ENCODE results near the gene SOS1.

SOS1 gene

DNA sequence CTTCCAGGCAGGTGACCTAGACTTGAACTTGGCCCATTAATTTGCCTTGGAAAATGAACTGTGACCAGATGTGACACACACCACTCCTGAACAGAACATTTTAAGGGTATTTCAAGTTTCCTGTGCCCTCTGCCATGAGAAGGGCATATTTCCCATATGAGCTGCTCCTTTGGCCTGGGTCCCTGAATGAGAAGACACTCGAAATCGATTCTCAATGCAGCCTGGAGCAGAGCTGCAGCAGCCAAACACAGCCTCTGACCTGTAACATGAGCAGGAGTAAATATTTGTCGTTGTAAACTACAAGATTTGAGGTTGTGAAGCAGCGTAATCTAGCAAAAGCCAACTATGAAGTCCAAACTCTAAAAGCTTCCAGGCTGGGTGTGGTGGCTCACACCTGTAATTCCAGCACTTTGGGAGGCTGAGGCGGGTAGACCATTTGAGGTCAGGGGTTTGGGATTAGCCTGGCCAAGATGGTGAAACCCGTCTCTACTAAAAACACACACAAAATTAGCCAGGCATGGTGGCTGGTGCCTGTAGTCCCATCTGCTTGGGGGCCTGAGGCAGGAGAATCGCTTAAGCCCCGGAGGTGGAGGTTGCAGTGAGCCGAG is 30.1 kb upstream of the SOS1 start:
- TF ChIP-seq SIN3A (IDR thresholded peaks at IDR 0.05; ENCODE audit: borderline replicate concordance, insufficient read depth, low read length) (no peak), FOXP2 (optimal IDR thresholded peaks at IDR 0.05; ENCODE audit: borderline replicate concordance, extremely low read depth, extremely low read length, insufficient read depth) (no peak), TAF1 (IDR thresholded peaks at IDR 0.05; ENCODE audit: borderline replicate concordance, insufficient read depth, low read length) (no peak), POLR2AphosphoS5 (IDR thresholded peaks at IDR 0.05; ENCODE audit: low read depth, low read length) (no peak)
- TF ChIP-seq, protein P1, sequence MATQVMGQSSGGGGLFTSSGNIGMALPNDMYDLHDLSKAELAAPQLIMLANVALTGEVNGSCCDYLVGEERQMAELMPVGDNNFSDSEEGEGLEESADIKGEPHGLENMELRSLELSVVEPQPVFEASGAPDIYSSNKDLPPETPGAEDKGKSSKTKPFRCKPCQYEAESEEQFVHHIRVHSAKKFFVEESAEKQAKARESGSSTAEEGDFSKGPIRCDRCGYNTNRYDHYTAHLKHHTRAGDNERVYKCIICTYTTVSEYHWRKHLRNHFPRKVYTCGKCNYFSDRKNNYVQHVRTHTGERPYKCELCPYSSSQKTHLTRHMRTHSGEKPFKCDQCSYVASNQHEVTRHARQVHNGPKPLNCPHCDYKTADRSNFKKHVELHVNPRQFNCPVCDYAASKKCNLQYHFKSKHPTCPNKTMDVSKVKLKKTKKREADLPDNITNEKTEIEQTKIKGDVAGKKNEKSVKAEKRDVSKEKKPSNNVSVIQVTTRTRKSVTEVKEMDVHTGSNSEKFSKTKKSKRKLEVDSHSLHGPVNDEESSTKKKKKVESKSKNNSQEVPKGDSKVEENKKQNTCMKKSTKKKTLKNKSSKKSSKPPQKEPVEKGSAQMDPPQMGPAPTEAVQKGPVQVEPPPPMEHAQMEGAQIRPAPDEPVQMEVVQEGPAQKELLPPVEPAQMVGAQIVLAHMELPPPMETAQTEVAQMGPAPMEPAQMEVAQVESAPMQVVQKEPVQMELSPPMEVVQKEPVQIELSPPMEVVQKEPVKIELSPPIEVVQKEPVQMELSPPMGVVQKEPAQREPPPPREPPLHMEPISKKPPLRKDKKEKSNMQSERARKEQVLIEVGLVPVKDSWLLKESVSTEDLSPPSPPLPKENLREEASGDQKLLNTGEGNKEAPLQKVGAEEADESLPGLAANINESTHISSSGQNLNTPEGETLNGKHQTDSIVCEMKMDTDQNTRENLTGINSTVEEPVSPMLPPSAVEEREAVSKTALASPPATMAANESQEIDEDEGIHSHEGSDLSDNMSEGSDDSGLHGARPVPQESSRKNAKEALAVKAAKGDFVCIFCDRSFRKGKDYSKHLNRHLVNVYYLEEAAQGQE (IDR thresholded peaks at IDR 0.05; ENCODE audit: insufficient read depth in 1 of 2, low read depth in 2 of 2, low read length in 2 of 2), result no peak

- TF ChIP-seq, protein P1 (IDR thresholded peaks at IDR 0.05; ENCODE audit: insufficient read depth in 1 of 2, low read depth in 2 of 2, low read length in 2 of 2), result no peak
- TF ChIP-seq POLR2AphosphoS5 (IDR thresholded peaks at IDR 0.05; ENCODE audit: low read depth, low read length), result no peak
- no peak for TF ChIP-seq FOXP2 (optimal IDR thresholded peaks at IDR 0.05; ENCODE audit: borderline replicate concordance, extremely low read depth, extremely low read length, insufficient read depth)
- TF ChIP-seq TAF1 (IDR thresholded peaks at IDR 0.05; ENCODE audit: borderline replicate concordance, insufficient read depth, low read length), result no peak
- no peak for TF ChIP-seq SIN3A (IDR thresholded peaks at IDR 0.05; ENCODE audit: borderline replicate concordance, insufficient read depth, low read length)
Measured at GRCh38 chr2:39150102-39150562, 29.3 kb upstream of the SOS1 start.

DNA sequence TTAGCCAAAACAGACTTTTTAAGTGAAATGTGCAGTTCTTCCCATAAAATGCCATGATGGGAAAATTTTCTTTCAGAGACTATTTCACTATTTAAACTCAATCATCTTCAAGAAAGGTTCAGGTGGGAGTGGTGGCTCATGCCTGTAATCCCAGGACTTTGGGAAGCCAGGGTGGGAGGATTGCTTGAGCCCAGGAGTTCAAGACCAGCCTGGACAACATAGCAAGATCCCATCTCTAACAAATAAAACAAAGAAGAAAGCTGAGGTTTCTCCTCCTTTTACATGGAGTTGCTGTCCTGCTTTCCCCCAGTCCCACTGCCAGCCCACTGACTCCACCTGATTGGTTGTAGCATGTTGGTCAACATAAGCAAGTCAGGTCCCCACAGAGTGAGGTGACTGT is 25.8 kb upstream of the SOS1 start:
- no peak for TF ChIP-seq FOXP2 (optimal IDR thresholded peaks at IDR 0.05; ENCODE audit: borderline replicate concordance, extremely low read depth, extremely low read length, insufficient read depth)
- TF ChIP-seq TAF1 (IDR thresholded peaks at IDR 0.05; ENCODE audit: borderline replicate concordance, insufficient read depth, low read length), result no peak
- no peak for TF ChIP-seq SIN3A (IDR thresholded peaks at IDR 0.05; ENCODE audit: borderline replicate concordance, insufficient read depth, low read length)
- no peak for TF ChIP-seq POLR2AphosphoS5 (IDR thresholded peaks at IDR 0.05; ENCODE audit: low read depth, low read length)
- TF ChIP-seq, protein P1 (IDR thresholded peaks at IDR 0.05; ENCODE audit: insufficient read depth in 1 of 2, low read depth in 2 of 2, low read length in 2 of 2), result no peak

- TF ChIP-seq SIN3A (IDR thresholded peaks at IDR 0.05; ENCODE audit: borderline replicate concordance, insufficient read depth, low read length), result no peak
- TF ChIP-seq TAF1 (IDR thresholded peaks at IDR 0.05; ENCODE audit: borderline replicate concordance, insufficient read depth, low read length), result no peak
- TF ChIP-seq, protein P1 (IDR thresholded peaks at IDR 0.05; ENCODE audit: insufficient read depth in 1 of 2, low read depth in 2 of 2, low read length in 2 of 2), result no peak
- no peak for TF ChIP-seq FOXP2 (optimal IDR thresholded peaks at IDR 0.05; ENCODE audit: borderline replicate concordance, extremely low read depth, extremely low read length, insufficient read depth)
- TF ChIP-seq POLR2AphosphoS5 (IDR thresholded peaks at IDR 0.05; ENCODE audit: low read depth, low read length), result no peak
Measured at GRCh38 chr2:39145906-39146421, 25.1 kb upstream of the SOS1 start.
